NB4 (cell line): ENCODE data around the gene ATP2B3.

ENCODE experiments used
- CTCF ChIP-seq: IDR thresholded peaks from one replicate; pipeline ENCODE4 v1.5.1; 2012; ENCODE audit warnings: low read depth, low read length
- MAX ChIP-seq: IDR thresholded peaks from 2 replicates; pipeline ENCODE4 v1.6.1; 2011; ENCODE audit warnings: low read depth, low read length
- POLR2A ChIP-seq: IDR thresholded peaks from 2 replicates; pipeline ENCODE4 v1.6.1; 2011; ENCODE audit warnings: mild to moderate bottlenecking; ENCODE audit not compliant: insufficient read length; ENCODE audit errors: extremely low read depth

GRCh38 chrX:153494061-153494460, 23.4 kb upstream of the ATP2B3 start:
- TF ChIP-seq CTCF (no peak), MAX (no peak), POLR2A (no peak)
